GM19035 (cell line): ENCODE results near the gene DENND1A.
"Not testable (repeated sequence)": the region's sequence is repeated elsewhere in the genome, so short reads cannot be mapped to it uniquely, and the experiment has no call there.

Source experiments
- ATAC-seq: cut with Tn5 transposase; IDR thresholded peaks from one replicate; pipeline ENCODE4 v1.9.1; 2021; ENCODE audit not compliant: unreplicated experiment

Gene DENND1A

DNA sequence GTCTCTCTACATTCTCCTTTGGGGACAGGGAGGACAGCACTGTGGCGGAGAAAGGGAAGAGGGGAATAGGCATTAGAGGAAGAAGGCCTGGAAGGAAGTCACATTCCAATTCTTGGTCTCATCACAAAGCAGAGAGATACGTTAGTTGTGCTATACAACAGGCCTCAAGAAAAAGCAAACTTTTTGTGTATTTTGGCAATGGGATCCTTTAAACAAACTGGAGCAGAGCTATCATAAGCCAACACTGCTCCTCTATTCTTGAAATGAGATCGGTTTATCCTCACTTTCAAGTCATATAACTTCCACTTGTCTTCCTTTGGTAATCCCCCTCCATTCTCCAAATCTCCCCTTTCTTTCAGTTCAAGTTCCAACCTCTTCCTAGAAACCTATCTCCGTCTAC lies 6.5 kb downstream of the DENND1A start:
- ATAC-seq, result no peak

DNA sequence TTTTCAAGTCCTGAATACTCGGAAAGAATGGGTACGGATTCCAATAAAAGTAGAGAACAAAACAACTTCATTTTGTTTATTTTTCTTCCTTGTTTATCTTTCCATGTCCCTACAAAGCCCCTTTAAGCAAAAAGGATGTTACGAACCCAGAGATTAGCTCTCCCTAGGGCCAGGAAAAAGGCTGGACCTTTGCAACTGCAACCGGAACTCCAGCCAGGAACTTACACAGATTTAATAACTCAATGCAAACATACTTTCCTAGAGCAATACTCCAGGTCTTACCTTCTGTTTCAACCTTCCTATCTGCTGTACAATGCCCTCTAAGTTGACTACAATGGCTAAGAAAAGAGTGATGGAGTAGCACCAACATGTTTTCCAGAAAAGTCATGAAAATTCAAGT lies 7.0 kb downstream of the DENND1A start:
- no peak for ATAC-seq

DNA sequence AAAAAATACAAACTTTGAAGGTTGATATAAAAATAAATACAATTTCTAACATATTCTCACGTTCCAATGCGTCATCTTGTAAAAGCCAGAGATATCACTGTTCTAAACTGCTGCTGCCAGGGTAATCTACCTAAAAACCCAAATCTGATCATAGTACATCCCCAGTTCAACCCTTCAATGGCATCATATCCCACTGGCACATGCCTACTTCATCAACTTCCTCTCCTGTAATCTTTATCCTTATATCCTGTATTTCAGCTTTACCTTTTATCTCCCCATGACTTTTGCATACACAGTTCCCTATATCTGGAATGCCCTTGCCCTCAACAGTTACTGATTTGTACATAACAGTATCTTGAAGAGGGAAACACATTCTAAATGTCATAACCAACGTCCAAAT lies 7.5 kb downstream of the DENND1A start:
- ATAC-seq, result no peak

DNA sequence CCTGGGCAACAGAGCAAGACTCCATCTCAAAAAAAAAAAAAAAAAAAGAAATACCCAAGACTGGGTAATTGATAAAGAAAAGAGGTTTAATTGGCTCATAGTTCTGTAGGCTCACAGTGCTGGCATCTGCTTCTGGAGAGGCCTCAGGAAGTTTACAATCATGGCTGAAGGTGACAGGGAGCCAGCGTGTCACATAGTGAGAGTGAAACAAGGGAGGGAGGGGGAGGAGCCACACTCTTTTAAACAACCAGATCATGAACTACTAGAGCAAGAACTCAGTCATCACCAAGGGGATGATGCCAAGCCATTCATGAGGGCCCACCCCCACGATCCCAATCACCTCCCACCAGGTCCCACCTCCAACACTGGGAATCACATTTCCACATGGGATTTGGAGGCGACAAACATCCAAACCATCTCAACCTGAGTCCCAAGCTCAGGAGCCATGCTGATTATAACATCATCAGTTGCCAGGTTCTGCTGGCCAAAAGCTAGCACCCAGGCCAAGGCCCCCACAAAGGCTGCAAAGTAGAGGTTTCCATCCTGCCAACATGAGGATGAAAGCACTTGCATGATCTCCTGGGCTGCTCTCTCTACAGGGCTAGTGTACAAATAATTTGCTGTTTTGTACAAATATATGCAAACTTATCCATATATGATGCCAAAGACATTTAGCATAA lies 15.3 kb downstream of the DENND1A start:
- ATAC-seq, result no peak

GRCh38 chr9:123912167-123912897 lies 17.6 kb downstream of the DENND1A start:
- no peak for ATAC-seq

DNA sequence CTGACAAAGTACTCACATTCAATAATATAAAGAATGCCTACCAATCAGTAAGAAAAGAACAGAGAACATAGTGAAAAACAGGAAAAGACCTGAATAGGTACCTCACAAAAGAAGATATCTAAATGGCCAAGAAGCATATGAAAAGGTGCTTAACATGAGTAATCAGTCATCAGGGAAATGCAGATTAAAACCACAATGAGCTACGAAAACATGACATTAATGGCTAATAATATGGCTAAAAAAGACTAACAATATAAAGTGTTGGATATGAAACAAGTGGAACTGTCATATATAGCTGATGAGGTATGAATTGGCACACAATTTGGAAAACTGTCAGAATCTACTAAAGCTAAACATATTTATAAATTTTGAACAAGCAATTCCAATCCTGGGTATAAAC lies 18.9 kb downstream of the DENND1A start:
- ATAC-seq, result no peak

GRCh38 chr9:123909192-123909591 lies 20.7 kb downstream of the DENND1A start:
- ATAC-seq, result not testable (repeated sequence)

DNA sequence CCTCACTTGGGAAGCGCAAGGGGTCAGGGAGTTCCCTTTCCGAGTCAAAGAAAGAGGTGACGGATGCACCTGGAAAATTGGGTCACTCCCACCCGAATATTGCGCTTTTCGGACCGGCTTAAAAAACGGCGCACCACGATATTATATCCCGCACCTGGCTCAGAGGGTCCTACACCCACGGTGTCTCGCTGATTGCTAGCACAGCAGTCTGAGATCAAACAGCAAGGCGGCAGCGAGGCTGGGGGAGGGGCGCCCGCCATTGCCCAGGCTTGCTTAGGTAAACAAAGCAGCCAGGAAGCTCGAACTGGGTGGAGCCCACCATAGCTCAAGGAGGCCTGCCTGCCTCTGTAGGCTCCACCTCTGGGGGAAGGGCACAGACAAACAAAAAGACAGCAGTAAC lies 26.4 kb downstream of the DENND1A start:
- ATAC-seq, result not testable (repeated sequence)

GRCh38 chr9:123894822-123895221 lies 35.1 kb downstream of the DENND1A start:
- ATAC-seq, result no peak

DNA sequence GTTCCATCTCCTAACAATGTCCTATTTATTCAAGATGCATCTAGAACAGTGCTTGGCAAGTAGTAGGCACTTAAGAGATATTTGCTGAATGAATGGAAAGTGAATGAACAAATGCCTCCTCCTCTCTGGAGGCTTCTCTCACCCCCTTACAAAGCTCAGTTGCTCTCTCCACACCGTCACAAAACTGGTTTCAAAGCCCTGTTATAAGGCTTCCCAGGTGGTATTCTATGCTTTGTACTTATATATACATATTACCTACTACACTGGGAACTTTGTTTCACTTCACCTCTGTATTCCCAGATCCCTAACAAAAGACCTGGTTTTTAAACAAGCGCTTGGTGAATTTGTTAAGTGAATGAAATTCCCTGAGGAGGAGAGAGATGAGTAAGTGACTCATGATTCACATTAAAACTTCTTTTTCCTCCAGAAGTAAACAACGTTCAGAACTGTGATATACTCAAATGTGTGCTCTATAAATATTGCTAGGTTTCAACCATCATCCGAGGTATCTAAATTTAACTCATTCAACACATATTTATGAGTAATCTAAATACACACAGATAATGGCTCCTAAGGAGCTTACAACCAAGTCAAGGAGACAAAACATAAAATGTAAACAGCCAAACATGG lies 36.0 kb downstream of the DENND1A start:
- ATAC-seq, result no peak

DNA sequence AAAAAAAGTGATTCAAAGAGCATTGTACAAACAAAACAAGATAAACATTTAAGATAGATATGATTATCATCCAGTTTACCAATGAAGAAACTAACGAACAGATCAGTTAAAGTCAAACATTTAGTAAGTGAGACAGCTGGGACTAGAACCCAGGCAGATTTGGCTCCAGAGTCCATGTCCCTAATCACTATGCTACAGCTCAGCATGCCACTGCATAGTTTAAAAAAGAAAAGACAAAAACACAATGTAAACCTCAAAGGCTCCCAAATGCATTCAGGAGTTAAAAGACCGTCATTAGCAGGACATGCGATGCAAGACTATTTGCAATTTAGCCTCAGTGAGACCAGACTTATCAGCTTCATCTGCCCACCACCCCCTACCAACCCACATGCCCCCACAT lies 36.8 kb downstream of the DENND1A start:
- no peak for ATAC-seq

DNA sequence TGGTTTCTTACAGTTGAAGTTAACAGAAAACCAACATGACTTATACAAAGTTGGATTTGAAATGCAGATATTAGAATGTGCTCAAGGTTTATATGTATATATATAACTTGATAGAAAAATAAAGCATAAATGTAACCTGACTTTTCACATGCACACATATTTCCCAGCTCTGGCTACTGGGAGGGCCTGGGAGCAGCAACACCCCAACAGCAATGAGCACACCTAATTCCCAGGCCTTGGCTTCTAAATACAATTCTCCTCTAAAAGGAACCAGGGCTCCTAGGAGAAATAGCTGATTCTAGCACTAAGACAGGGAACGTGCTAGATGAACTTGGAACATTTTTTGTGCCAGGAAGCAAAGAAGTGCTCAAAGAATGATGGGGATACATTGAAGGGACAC lies 42.1 kb downstream of the DENND1A start:
- ATAC-seq, result no peak

GRCh38 chr9:123885834-123886233 lies 44.1 kb downstream of the DENND1A start:
- ATAC-seq, result not testable (repeated sequence)

DNA sequence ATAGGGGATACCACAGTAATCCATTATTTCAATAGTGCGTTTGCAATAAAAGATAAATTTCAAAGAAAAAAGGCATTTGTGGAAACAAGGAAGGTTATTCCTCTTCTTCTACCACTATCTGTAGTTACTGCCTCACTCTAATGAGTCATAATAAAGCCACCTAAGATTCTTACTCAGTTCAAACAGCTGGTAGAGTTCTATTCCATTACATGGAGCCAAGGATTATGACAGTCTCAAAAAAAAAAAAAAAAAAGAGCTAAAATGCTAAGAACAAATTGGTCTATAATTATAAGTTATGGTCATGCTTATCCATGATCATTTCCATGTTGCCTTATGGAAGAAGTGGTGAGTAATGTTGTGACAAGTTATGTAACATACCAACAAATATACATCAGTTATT lies 46.3 kb downstream of the DENND1A start:
- no peak for ATAC-seq

DNA sequence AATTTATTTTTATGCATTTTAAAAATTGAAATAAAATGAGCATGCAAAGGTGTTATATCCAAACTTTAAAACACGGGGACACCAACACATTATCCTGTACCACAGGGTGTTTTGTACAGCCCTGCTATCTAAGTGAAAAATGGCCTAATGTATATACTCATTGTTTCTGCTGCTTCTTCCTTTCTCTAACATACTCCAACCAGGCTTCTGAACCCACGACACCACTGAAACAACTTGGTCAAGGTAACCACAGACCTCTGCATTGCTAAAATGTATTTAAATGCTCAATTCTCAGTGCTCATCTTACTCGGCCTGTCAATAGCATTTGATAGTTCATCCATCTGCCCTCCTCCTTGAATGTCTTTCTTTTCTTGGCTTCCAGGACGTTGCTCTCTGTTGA lies 48.3 kb downstream of the DENND1A start:
- no peak for ATAC-seq

- ATAC-seq, result no peak
Observed at GRCh38 chr9:123880420-123880819, 49.5 kb downstream of the DENND1A start.

DNA sequence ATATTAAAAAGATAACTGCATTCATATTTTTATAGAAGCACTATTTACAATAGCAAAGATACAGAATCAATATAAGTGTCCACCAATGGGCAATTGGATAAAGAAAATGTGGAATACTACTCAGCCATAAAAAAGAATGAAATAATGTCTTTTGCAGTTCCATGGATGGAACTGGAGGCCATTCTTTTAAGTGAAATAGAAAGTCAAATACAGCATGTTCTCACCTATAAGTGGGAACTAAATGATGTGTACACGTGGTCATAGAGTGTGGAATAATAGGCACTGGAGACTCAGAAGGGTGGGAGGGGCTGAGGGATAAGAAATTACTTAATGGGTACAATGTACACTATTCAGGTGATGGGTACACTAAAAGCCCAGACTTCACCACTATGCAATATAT lies 53.2 kb downstream of the DENND1A start:
- ATAC-seq, result no peak

GRCh38 chr9:123872710-123873109 lies 57.2 kb downstream of the DENND1A start:
- no peak for ATAC-seq

DNA sequence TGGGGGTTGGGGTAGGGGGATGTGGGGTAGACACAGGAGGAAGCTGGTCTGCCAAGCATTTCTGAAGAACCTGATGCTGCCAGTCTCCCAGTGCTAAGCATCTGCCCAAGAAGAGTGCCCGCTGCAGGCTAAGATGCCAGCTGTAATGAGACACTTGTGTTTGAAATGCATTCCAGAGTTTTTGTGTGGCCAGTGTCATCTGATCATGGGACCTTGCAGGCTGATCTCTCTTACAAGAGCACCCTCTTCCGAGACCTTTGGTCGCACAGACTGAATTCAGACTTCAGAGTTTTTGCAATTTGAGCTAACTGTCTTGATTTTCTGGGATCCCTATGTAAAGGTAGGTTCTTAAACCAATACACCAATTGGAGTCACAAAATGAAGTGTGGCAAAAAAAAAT lies 58.1 kb downstream of the DENND1A start:
- ATAC-seq, result no peak

- no peak for ATAC-seq
Observed at GRCh38 chr9:123868002-123868401, 61.9 kb downstream of the DENND1A start.

DNA sequence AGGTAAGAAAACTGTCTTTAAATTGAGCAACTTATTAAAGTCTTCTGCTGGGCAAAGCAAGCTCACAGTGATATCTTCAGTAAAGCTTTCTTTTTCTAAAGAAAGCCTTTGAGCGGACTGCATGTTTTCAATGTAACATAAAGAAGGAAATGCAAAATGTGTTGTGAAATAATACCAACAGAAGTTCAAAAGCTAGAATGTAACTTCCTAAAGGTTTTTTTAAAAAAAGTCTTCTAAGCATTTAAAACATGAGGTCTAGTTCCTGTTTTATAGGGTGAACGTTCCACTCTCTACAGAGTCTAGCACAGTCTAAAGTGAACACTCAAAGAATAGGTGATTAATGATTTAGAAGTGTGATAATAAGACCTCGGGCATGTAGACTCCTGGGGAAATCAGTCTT lies 62.9 kb downstream of the DENND1A start:
- ATAC-seq, result no peak

GRCh38 chr9:123866497-123866896 lies 63.4 kb downstream of the DENND1A start:
- ATAC-seq, result no peak
